Nephron (organoid): ENCODE measurements around the gene SSU72.

ENCODE experiments used
- H3K27ac Mint-ChIP-seq, 3 experiments: 2 replicates each; pipeline ENCODE4 v1.8.0; 2020; ENCODE audit warnings: mixed read lengths in 3 of 3, mild to moderate bottlenecking in 2 of 3, moderate library complexity in 1 of 3
- H3K27me3 Mint-ChIP-seq: 2 replicates; pipeline ENCODE4 v1.8.0; 2021; ENCODE audit warnings: low read depth, mild to moderate bottlenecking, moderate library complexity, mixed read lengths
- H3K36me3 Mint-ChIP-seq: 2 replicates; pipeline ENCODE4 v1.8.0; 2020; ENCODE audit warnings: low read depth, mixed read lengths
- H3K4me1 Mint-ChIP-seq: 2 replicates; pipeline ENCODE4 v1.8.0; 2020; ENCODE audit warnings: mixed read lengths
- H3K4me3 Mint-ChIP-seq, 3 experiments: 2 replicates each; pipeline ENCODE4 v1.8.0; 2020; ENCODE audit warnings: mild to moderate bottlenecking in 3 of 3, mixed read lengths in 3 of 3, moderate library complexity in 2 of 3
- H3K9me3 Mint-ChIP-seq: 2 replicates; pipeline ENCODE4 v1.8.0; 2020; ENCODE audit warnings: mixed read lengths
- TF ChIP-seq, protein P1 (sequence below), 3 experiments: fragments of 200-600 bp; sonication (generic); IDR thresholded peaks; one replicate each; pipeline ENCODE4 v1.5.0; 2021; ENCODE audit warnings: antibody characterized with exemption in 3 of 3; ENCODE audit not compliant: unreplicated experiment in 3 of 3

SSU72 gene

DNA sequence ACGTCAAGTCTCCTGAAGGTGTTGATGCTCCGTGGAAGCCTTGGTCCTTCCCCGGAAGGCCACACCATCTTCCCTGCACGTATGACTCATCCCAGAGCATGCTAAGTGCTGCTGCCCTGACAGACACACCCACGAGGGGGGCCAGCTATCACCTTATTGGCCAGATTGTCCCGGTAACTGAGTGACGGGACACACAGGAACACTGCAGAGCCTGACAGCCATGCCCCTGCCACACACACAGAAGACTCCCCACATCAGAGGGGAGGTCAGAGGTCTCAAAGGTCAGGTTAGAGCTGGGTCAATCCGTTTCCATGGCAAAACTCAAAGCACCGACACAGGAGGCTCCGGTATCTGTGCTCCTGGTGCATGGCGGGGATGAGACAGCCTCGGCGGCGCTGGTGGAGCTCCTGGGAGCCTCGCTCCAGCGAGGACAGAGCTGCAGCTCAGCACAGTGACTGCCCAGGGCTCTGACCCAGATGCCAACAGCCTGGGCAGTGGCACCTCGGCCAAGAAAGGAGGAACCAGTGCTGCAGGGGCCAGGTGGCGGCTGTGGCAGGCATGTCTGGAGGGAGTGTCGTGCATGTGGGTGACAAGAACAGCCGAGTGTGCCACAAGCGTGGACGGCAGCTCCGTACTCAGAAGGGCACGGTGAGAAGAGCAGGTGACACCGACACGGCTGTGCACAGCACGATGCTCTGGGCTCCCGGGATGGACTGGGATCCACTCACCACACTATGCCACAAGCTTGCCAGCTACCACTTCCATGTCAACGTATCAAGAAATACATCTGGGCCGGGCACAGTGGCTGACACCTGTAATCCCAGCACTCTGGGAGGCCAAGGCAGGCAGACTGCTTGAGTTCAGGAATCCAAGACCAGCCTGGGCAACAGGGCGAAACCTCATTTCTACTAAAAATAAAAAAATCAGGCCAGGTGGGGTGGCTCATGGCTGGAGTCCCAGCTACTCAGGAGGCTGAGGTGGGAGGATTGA lies 19.4 kb downstream of the SSU72 start:
- peaks cover 4% of the 10 kb centered on the region for H3K4me1 Mint-ChIP-seq
- TF ChIP-seq, protein P1, sequence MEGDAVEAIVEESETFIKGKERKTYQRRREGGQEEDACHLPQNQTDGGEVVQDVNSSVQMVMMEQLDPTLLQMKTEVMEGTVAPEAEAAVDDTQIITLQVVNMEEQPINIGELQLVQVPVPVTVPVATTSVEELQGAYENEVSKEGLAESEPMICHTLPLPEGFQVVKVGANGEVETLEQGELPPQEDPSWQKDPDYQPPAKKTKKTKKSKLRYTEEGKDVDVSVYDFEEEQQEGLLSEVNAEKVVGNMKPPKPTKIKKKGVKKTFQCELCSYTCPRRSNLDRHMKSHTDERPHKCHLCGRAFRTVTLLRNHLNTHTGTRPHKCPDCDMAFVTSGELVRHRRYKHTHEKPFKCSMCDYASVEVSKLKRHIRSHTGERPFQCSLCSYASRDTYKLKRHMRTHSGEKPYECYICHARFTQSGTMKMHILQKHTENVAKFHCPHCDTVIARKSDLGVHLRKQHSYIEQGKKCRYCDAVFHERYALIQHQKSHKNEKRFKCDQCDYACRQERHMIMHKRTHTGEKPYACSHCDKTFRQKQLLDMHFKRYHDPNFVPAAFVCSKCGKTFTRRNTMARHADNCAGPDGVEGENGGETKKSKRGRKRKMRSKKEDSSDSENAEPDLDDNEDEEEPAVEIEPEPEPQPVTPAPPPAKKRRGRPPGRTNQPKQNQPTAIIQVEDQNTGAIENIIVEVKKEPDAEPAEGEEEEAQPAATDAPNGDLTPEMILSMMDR (IDR thresholded peaks at IDR 0.05; ENCODE audit: unreplicated experiment in 3 of 3): no peak
- no peaks in the 10 kb centered on the region for H3K9me3 Mint-ChIP-seq
- H3K36me3 Mint-ChIP-seq: peaks cover 7% of the 10 kb centered on the region
- no peak overlapping the region for H3K4me3 Mint-ChIP-seq
- no peaks in the 10 kb centered on the region for H3K27me3 Mint-ChIP-seq
- H3K27ac Mint-ChIP-seq: no peak overlapping the region

DNA sequence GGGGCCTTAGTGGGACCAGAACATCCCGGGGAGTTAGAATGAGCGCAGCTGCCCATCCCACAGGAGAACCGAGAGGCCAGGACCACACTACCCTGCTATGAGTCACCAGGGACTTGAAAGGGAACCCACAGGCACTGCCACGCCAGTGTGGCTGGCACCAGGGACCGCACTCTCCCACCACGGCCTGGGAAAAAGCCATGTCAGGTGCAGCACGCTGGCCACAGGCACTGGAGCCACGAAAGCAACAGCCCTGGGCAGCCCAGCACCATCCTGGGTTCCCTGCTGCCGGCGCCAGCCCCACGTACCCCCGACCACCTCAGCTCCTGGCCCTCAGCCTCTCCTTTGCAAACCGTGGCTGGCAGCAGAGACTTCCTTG lies 20.1 kb downstream of the SSU72 start:
- Mint-ChIP-seq H3K4me3 (no peak overlapping the region), H3K4me1 (peaks cover 4% of the 10 kb centered on the region), H3K27ac (no peak overlapping the region), H3K27me3 (no peaks in the 10 kb centered on the region), H3K36me3 (peaks cover 6% of the 10 kb centered on the region), H3K9me3 (no peaks in the 10 kb centered on the region)
- TF ChIP-seq, protein P1 (IDR thresholded peaks at IDR 0.05; ENCODE audit: unreplicated experiment in 3 of 3): no peak

DNA sequence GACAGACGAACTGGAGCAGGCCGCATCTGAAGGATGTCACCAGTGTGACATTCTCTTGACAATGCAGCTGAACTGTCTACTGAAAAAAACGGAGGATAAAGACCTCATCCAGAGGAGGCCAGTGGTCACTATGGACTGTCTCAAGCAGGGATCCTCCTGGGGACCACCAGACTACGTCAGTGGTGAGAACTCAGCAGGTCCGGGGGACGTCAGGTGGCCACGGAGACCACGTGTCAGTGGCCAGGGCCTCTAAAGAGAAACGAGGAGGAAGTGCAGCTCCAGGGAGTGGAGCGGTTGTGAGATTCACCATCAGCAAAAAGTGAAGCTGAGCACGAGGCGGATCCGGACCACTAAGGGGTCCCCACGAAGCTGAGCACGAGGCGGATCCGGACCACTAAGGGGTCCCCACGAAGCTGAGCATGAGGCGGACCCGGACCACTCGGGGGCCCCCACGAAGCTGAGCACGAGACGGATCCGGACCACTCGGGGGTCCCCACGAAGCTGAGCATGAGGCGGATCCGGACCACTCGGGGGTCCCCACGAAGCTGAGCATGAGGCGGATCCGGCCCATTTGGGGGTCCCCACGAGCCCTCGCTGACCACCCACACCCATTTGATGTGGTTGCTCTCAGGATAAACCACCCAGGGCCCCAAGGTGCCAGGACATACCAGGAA lies 20.7 kb downstream of the SSU72 start:
- Mint-ChIP-seq H3K4me1 (peaks cover 4% of the 10 kb centered on the region), H3K4me3 (no peak overlapping the region), H3K9me3 (no peaks in the 10 kb centered on the region), H3K27me3 (no peaks in the 10 kb centered on the region), H3K27ac (no peak overlapping the region), H3K36me3 (peaks cover 4% of the 10 kb centered on the region)
- TF ChIP-seq, protein P1 (IDR thresholded peaks at IDR 0.05; ENCODE audit: unreplicated experiment in 3 of 3): no peak

DNA sequence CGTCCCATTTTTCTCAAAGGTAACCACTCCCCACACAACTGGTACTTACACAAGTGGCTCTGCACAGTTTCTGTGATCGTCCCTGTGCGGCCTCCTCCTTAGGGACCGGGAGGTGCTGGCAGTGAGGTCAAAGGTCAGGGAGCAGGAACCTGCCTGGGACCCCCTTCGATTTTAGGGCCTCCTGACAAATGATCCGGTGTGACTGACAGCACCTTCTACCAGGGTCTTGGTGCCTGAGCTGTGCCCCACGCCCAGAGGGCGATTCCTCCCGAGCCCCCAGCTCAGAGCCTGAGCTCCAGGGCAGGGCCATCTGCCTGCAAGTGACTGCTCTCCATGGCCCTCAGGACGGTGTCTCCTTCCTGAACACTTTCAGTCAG lies 22.4 kb downstream of the SSU72 start:
- Mint-ChIP-seq H3K4me1 (no peaks in the 10 kb centered on the region), H3K27ac (no peak overlapping the region), H3K27me3 (no peaks in the 10 kb centered on the region), H3K4me3 (no peak overlapping the region), H3K36me3 (no peaks in the 10 kb centered on the region), H3K9me3 (no peaks in the 10 kb centered on the region)
- TF ChIP-seq, protein P1 (IDR thresholded peaks at IDR 0.05; ENCODE audit: unreplicated experiment in 3 of 3): no peak

DNA sequence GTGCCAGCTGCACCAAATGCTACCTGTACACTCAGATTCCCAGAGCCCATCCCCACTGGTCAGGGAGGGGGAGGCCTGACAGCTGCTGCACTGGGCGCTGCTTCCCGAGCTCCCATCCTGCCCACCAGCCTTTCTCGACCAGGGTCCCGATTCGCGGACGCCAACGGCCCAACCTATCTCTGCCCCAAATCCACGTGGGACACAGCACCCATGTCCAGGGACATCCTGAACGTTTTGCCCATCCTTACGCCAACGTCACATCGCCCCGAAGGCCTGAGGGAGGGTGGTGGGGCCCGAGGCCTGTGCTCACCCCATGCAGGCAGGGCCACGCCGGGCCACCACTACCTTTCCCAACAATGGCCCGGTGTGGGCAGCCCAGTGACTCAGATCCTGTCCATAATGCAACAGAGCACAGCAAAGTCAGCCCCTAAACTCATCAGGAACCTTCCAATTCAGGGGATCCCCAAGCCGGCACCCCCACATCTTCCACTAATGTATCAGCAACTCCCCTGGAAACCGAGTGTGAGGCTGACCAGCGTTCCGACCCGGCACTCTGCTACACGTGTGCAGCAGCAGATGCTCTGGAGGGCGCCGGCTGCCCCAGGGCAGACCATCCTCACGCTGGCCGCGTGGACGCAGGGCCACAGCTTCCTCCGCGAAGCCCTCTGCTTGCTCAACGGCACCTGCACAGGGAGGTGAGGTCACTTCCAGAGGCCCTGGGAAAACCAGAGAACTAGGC lies 23.0 kb downstream of the SSU72 start:
- TF ChIP-seq, protein P1 (IDR thresholded peaks at IDR 0.05; ENCODE audit: unreplicated experiment in 3 of 3): no peak
- Mint-ChIP-seq H3K27me3 (no peaks in the 10 kb centered on the region), H3K27ac (no peak overlapping the region), H3K36me3 (no peaks in the 10 kb centered on the region), H3K4me1 (no peaks in the 10 kb centered on the region), H3K4me3 (no peak overlapping the region), H3K9me3 (no peaks in the 10 kb centered on the region)
